Measurements from ENCODE around the gene GPR180.

GPR180 gene

DNA sequence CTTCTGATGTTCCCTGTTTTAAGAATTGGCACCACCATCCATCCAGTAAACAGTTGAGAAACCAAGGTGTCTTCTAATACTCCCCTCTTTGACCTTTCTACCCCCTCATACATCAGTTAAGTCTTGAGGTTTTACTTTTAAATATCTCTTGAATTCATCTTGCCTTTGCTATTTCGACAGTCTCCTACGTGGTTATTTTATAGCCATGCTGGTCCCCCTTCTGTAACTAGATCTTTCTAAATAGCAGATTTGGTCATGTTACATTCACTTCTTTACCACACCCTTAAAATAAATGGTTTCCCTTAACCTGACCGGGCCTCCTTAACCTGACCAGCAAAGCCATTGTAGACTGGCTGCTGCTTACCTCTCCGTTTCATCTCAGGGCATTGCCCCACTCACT is 5.4 kb downstream of the GPR180 start:
- TF ChIP-seq, protein P1, sequence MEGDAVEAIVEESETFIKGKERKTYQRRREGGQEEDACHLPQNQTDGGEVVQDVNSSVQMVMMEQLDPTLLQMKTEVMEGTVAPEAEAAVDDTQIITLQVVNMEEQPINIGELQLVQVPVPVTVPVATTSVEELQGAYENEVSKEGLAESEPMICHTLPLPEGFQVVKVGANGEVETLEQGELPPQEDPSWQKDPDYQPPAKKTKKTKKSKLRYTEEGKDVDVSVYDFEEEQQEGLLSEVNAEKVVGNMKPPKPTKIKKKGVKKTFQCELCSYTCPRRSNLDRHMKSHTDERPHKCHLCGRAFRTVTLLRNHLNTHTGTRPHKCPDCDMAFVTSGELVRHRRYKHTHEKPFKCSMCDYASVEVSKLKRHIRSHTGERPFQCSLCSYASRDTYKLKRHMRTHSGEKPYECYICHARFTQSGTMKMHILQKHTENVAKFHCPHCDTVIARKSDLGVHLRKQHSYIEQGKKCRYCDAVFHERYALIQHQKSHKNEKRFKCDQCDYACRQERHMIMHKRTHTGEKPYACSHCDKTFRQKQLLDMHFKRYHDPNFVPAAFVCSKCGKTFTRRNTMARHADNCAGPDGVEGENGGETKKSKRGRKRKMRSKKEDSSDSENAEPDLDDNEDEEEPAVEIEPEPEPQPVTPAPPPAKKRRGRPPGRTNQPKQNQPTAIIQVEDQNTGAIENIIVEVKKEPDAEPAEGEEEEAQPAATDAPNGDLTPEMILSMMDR (IDR thresholded peaks at IDR 0.05; ENCODE audit: low read depth, low read length) = no peak
- TF ChIP-seq, protein P2, sequence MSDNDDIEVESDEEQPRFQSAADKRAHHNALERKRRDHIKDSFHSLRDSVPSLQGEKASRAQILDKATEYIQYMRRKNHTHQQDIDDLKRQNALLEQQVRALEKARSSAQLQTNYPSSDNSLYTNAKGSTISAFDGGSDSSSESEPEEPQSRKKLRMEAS (IDR thresholded peaks at IDR 0.05; ENCODE audit: low read depth, low read length) = no peak
- no peak for TF ChIP-seq POLR2A (IDR thresholded peaks at IDR 0.05; ENCODE audit: extremely low read depth, insufficient read length)
- no peak for TF ChIP-seq MYC (IDR thresholded peaks at IDR 0.05; ENCODE audit: low read depth, low read length)
- no peak overlapping the region for H3K4me3 ChIP-seq (ENCODE audit: low read depth, low read length)
- DNase-seq (ENCODE audit: low read depth) = peak; percentile 60

DNA sequence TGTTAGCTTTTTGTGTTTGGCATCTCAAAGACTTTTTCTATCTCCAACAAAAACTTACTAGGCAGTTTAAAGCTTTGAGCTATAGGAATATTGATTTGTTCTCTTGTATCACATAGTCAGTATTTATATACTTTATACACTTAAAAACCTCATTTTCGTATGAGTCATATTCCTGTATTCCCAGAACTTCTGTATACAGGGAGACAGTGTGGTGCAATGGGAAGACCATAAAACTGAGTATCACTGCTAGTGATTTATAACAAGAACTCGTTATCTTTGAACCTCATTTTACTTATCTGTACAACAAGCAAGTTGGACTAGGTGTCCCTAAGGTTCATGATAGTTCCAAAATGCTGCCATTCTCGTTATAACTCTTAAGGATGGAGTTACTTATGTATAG is 6.3 kb downstream of the GPR180 start:
- TF ChIP-seq, protein P1 (IDR thresholded peaks at IDR 0.05; ENCODE audit: low read depth, low read length) = no peak
- TF ChIP-seq POLR2A (IDR thresholded peaks at IDR 0.05; ENCODE audit: extremely low read depth, insufficient read length) (no peak), MYC (IDR thresholded peaks at IDR 0.05; ENCODE audit: low read depth, low read length) (no peak)
- TF ChIP-seq, protein P2 (IDR thresholded peaks at IDR 0.05; ENCODE audit: low read depth, low read length) = no peak
- H3K4me3 ChIP-seq (ENCODE audit: low read depth, low read length) = no peak overlapping the region
- no peak for DNase-seq (ENCODE audit: low read depth)

DNA sequence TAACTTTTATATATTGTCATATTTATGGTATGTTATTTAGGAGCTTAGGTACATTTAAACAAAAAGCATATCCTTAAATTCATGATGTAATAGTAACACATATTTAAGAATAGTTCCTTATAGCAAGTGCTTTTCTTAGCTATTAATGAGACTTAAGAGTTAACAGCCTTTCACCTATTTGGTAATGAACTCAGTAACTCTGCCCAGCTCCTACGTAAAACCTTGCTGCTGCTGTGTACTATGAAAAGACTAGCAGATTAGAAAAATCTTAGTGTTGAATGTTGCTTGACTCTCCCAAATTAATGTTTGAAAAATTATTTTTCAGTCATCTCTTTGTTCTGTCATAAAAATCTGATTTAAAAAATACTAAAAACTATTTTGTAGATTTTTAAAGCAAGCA is 6.9 kb downstream of the GPR180 start:
- no peak overlapping the region for H3K4me3 ChIP-seq (ENCODE audit: low read depth, low read length)
- DNase-seq (ENCODE audit: low read depth) = no peak
- TF ChIP-seq, protein P1 (IDR thresholded peaks at IDR 0.05; ENCODE audit: low read depth, low read length) = no peak
- TF ChIP-seq MYC (IDR thresholded peaks at IDR 0.05; ENCODE audit: low read depth, low read length) = no peak
- no peak for TF ChIP-seq POLR2A (IDR thresholded peaks at IDR 0.05; ENCODE audit: extremely low read depth, insufficient read length)
- TF ChIP-seq, protein P2 (IDR thresholded peaks at IDR 0.05; ENCODE audit: low read depth, low read length) = no peak

DNA sequence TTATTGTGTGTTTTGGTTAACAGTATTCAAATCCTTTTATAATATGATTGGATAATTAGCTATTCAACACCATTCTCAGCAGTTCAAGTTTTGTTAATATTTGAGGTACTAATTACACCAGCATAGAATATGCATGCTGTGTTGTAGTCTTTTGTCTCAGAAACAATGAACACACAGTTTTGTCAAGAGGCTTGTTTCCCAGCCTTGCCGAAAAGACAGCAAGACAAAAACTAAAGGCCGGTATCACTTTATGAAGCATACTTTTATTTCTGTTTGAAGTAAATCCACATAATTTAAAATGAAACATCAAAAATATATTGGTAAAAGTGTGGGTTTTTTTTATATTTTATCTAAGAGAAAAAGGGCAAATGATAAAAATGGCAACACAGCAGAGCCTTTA is 7.5 kb downstream of the GPR180 start:
- no peak overlapping the region for H3K4me3 ChIP-seq (ENCODE audit: low read depth, low read length)
- TF ChIP-seq, protein P2 (IDR thresholded peaks at IDR 0.05; ENCODE audit: low read depth, low read length) = no peak
- TF ChIP-seq, protein P1 (IDR thresholded peaks at IDR 0.05; ENCODE audit: low read depth, low read length) = no peak
- no peak for TF ChIP-seq POLR2A (IDR thresholded peaks at IDR 0.05; ENCODE audit: extremely low read depth, insufficient read length)
- TF ChIP-seq MYC (IDR thresholded peaks at IDR 0.05; ENCODE audit: low read depth, low read length) = no peak
- no peak for DNase-seq (ENCODE audit: low read depth)

DNA sequence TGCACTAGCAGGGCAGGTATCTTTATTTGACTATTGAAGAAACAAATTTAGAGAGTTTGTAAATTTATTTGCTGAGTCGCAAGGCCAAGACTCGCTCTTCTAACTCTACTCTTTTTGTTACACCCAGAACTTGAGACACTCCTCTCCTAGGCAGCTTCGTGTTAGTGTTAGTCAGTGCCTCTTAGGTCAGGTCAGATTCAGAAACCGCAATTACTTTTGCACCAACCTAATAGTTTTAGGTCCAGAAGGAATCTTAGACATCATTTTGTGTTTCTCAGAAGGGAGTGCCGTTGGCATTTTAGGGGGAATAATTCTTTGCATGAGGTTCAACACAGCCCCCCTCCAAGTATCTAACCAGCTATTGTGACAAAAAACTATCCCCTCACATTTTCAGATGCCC is 8.8 kb downstream of the GPR180 start:
- TF ChIP-seq POLR2A (IDR thresholded peaks at IDR 0.05; ENCODE audit: extremely low read depth, insufficient read length) = no peak
- TF ChIP-seq, protein P1 (IDR thresholded peaks at IDR 0.05; ENCODE audit: low read depth, low read length) = no peak
- TF ChIP-seq MYC (IDR thresholded peaks at IDR 0.05; ENCODE audit: low read depth, low read length) = no peak
- TF ChIP-seq, protein P2 (IDR thresholded peaks at IDR 0.05; ENCODE audit: low read depth, low read length) = no peak
- H3K4me3 ChIP-seq (ENCODE audit: low read depth, low read length) = no peak overlapping the region
- DNase-seq (ENCODE audit: low read depth) = no peak

- no peak for DNase-seq (ENCODE audit: low read depth)
- TF ChIP-seq MYC (IDR thresholded peaks at IDR 0.05; ENCODE audit: low read depth, low read length) = no peak
- TF ChIP-seq, protein P2 (IDR thresholded peaks at IDR 0.05; ENCODE audit: low read depth, low read length) = no peak
- TF ChIP-seq, protein P1 (IDR thresholded peaks at IDR 0.05; ENCODE audit: low read depth, low read length) = no peak
- TF ChIP-seq POLR2A (IDR thresholded peaks at IDR 0.05; ENCODE audit: extremely low read depth, insufficient read length) = no peak
- no peak overlapping the region for H3K4me3 ChIP-seq (ENCODE audit: low read depth, low read length)
These were observed 10.4 kb downstream of the GPR180 start for GRCh38 chr13:94612050-94612449.

All from NB4 (cell line).